HEK293 (cell line): Measurements from ENCODE around the gene PDE9A.
"Not testable (repeated sequence)": the region's sequence is repeated elsewhere in the genome, so short reads cannot be mapped to it uniquely, and the experiment has no call there.

Experiments used
- BCL11A ChIP-seq: fragments of 450-650 bp; formaldehyde crosslinking; IDR thresholded peaks from 2 replicates; pipeline ENCODE4 v1.5.1; 2016; ENCODE audit warnings: low read depth, missing biosample characterization, missing genetic modification characterization
- CTCF ChIP-seq: fragments of 450-650 bp; formaldehyde crosslinking; IDR thresholded peaks from 2 replicates; pipeline ENCODE4 v1.5.1; 2016; ENCODE audit warnings: missing biosample characterization, missing genetic modification characterization
- ZBTB7A ChIP-seq: fragments of 450-650 bp; formaldehyde crosslinking; IDR thresholded peaks from 2 replicates; pipeline ENCODE4 v1.5.1; 2016; ENCODE audit warnings: low read depth, missing biosample characterization, missing genetic modification characterization
- ZNF398 ChIP-seq: fragments of 450-650 bp; formaldehyde crosslinking; IDR thresholded peaks from 2 replicates; pipeline ENCODE4 v1.5.1; 2017; ENCODE audit warnings: missing biosample characterization, missing genetic modification characterization
- ZNF501 ChIP-seq: fragments of 450-650 bp; formaldehyde crosslinking; IDR thresholded peaks from 2 replicates; pipeline ENCODE4 v1.5.1; 2016; ENCODE audit warnings: missing biosample characterization, missing genetic modification characterization
- ZNF639 ChIP-seq: fragments of 450-650 bp; formaldehyde crosslinking; IDR thresholded peaks from 2 replicates; pipeline ENCODE4 v1.5.1; 2016; ENCODE audit warnings: missing biosample characterization, missing genetic modification characterization
- ZNF768 ChIP-seq: fragments of 450-650 bp; formaldehyde crosslinking; IDR thresholded peaks from 2 replicates; pipeline ENCODE4 v1.5.1; 2018; ENCODE audit warnings: missing biosample characterization, mild to moderate bottlenecking, missing genetic modification characterization

- not testable (repeated sequence) for TF ChIP-seq CTCF; ZBTB7A (tag by site-specific recombination); ZNF501 (tag by site-specific recombination); ZNF639 (tag by site-specific recombination); ZNF768 (tag by site-specific recombination); ZNF398 (tag by site-specific recombination); BCL11A (tag by site-specific recombination)
These were observed 62.0 kb downstream of the PDE9A start for GRCh38 chr21:42715427-42715826.
